ENCODE measurements around the gene TLE1. TPM values are rescaled to one million over a fixed set of nuclear protein-coding genes. Genes with fewer than 3 reads are reported as not detected.

Gene TLE1
- total RNA-seq, 1 experiment from 2014 or later: 17.3 TPM

DNA sequence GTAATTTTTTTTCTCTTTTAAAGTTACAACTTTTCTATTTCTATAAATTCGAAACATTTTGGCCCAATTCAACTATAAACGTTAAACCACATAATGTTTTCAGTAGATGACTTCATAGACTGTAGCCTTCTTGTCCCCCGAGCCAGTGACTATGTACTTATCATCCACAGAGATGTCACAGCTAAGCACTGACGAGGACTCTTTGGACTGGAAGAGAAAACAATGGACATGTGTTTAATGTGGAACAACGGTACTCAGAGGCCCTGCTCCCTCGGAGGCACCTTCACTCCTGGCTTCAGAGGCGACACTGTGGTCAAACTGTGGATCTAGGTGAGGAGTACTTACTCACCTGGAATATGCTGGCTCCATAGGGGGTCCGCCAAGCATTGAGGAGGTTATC lies 105.2 kb downstream of the TLE1 start:
- ChIA-PET POLR2A (no interaction called here), RAD21 (ENCODE audit: low non-redundant PET in 1 of 2, low total read pairs in 2 of 2, uncharacterized antibody in 2 of 2, unreplicated experiment in 2 of 2) (no interaction called here), CTCF (no interaction called here)
- intact Hi-C loops (cut with micrococcal nuclease): no loop called here
- H3K9me3 ChIP-seq (ENCODE audit: control insufficient read depth in 1 of 2, insufficient read depth in 1 of 2, low read depth in 1 of 2, low read length in 2 of 2): no peaks in the 10 kb centered on the region
- BruUV-seq (replicated peaks): no TSS peak
- H2AFZ ChIP-seq (ENCODE audit: low read depth, low read length, poor library complexity, severe bottlenecking): no peak overlapping the region
- no peak overlapping the region for H3K4me3 ChIP-seq (replicated peaks in 1 of 2; ENCODE audit: low read depth in 1 of 2, low read length in 2 of 2)
- DNase-seq (ENCODE audit: low read depth, low spot score): no peak
- H3K9me2 ChIP-seq (ENCODE audit: insufficient read depth): no peaks in the 10 kb centered on the region
- H3K9ac ChIP-seq (ENCODE audit: low read length): no peak overlapping the region
- H3K27me3 ChIP-seq (ENCODE audit: insufficient read depth, low read length): no peaks in the 10 kb centered on the region
- no peak for ATAC-seq
- H3K79me2 ChIP-seq (ENCODE audit: insufficient read depth, low read length): no peaks in the 10 kb centered on the region
- H4K20me1 ChIP-seq (ENCODE audit: insufficient read depth): no peaks in the 10 kb centered on the region
- TF ChIP-seq, protein P1, sequence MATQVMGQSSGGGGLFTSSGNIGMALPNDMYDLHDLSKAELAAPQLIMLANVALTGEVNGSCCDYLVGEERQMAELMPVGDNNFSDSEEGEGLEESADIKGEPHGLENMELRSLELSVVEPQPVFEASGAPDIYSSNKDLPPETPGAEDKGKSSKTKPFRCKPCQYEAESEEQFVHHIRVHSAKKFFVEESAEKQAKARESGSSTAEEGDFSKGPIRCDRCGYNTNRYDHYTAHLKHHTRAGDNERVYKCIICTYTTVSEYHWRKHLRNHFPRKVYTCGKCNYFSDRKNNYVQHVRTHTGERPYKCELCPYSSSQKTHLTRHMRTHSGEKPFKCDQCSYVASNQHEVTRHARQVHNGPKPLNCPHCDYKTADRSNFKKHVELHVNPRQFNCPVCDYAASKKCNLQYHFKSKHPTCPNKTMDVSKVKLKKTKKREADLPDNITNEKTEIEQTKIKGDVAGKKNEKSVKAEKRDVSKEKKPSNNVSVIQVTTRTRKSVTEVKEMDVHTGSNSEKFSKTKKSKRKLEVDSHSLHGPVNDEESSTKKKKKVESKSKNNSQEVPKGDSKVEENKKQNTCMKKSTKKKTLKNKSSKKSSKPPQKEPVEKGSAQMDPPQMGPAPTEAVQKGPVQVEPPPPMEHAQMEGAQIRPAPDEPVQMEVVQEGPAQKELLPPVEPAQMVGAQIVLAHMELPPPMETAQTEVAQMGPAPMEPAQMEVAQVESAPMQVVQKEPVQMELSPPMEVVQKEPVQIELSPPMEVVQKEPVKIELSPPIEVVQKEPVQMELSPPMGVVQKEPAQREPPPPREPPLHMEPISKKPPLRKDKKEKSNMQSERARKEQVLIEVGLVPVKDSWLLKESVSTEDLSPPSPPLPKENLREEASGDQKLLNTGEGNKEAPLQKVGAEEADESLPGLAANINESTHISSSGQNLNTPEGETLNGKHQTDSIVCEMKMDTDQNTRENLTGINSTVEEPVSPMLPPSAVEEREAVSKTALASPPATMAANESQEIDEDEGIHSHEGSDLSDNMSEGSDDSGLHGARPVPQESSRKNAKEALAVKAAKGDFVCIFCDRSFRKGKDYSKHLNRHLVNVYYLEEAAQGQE (IDR thresholded peaks at IDR 0.05; ENCODE audit: low read depth): no peak
- TF ChIP-seq, protein P2, sequence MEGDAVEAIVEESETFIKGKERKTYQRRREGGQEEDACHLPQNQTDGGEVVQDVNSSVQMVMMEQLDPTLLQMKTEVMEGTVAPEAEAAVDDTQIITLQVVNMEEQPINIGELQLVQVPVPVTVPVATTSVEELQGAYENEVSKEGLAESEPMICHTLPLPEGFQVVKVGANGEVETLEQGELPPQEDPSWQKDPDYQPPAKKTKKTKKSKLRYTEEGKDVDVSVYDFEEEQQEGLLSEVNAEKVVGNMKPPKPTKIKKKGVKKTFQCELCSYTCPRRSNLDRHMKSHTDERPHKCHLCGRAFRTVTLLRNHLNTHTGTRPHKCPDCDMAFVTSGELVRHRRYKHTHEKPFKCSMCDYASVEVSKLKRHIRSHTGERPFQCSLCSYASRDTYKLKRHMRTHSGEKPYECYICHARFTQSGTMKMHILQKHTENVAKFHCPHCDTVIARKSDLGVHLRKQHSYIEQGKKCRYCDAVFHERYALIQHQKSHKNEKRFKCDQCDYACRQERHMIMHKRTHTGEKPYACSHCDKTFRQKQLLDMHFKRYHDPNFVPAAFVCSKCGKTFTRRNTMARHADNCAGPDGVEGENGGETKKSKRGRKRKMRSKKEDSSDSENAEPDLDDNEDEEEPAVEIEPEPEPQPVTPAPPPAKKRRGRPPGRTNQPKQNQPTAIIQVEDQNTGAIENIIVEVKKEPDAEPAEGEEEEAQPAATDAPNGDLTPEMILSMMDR (IDR thresholded peaks at IDR 0.05 in 2 of 3, conservative IDR thresholded peaks at IDR 0.05 in 1 of 3; ENCODE audit: borderline replicate concordance in 1 of 3, insufficient read depth in 1 of 3, low read depth in 2 of 3, low read length in 2 of 3): no peak
- TF ChIP-seq POLR2AphosphoS5 (IDR thresholded peaks at IDR 0.05; ENCODE audit: low read depth, low read length) (no peak), RAD21 (IDR thresholded peaks at IDR 0.05; ENCODE audit: low read depth) (no peak), SIN3A (IDR thresholded peaks at IDR 0.05; ENCODE audit: low read depth) (no peak), YY1 (IDR thresholded peaks at IDR 0.05; ENCODE audit: extremely low read depth, insufficient replicate concordance, low read depth, low read length) (no peak)
- H3K4me2 ChIP-seq (ENCODE audit: low read length): no peak overlapping the region
- H3K4me1 ChIP-seq (ENCODE audit: control insufficient read depth in 1 of 2, insufficient read depth in 2 of 2, low read length in 2 of 2): no peaks in the 10 kb centered on the region
- no peaks in the 10 kb centered on the region for H3K36me3 ChIP-seq (ENCODE audit: control insufficient read depth in 1 of 2, insufficient read depth in 2 of 2, low read length in 2 of 2)
- H3K27ac ChIP-seq (ENCODE audit: low read depth, low read length): no peak overlapping the region

Measured in HCT116 (cell line).